Ovary (tissue), 9 donors: Measurements from ENCODE around the gene INPP5D. TPM values are rescaled to one million over a fixed set of nuclear protein-coding genes. Genes with fewer than 3 reads are reported as not detected.

ENCODE experiments used
- DNase-seq, 5 donors: peaks; one replicate each; pipeline ENCODE4 v3.0.0-alpha.2; 2019 to 2020
- H3K27ac ChIP-seq, 2 donors: fragments of 200-600 bp; one replicate each; pipeline versions ENCODE4 v1.5.1 to v1.8.0; 2019 to 2022
- H3K27me3 ChIP-seq: fragments of 200-600 bp; one replicate; pipeline ENCODE4 v1.8.0; 2022
- H3K36me3 ChIP-seq: fragments of 200-600 bp; sonication (generic); one replicate; pipeline ENCODE4 v1.5.1; 2019
- H3K4me1 ChIP-seq: one replicate; pipeline ENCODE4 v1.8.1; 2013; ENCODE audit warnings: mild to moderate bottlenecking, moderate library complexity; ENCODE audit not compliant: insufficient read depth
- H3K4me3 ChIP-seq: fragments of 200-600 bp; sonication (generic); one replicate; pipeline ENCODE4 v1.5.1; 2017
- H3K9me3 ChIP-seq, 2 donors: fragments of 200-600 bp in 1 of 2; sonication (generic) in 1 of 2; one replicate each; pipeline versions ENCODE4 v1.5.1 to v1.8.1; 2013 to 2019; ENCODE audit warnings: mild to moderate bottlenecking in 1 of 2, moderate library complexity in 1 of 2
- EP300 ChIP-seq: sonication (generic); formaldehyde crosslinking; IDR thresholded peaks from one replicate; pipeline ENCODE4 v1.6.1; 2017; ENCODE audit warnings: antibody characterized with exemption
- POLR2A ChIP-seq: fragments of 450-650 bp; IDR thresholded peaks from one replicate; pipeline ENCODE4 v1.6.1; 2017; ENCODE audit warnings: antibody characterized with exemption, mild to moderate bottlenecking, moderate library complexity
- WGBS, 3 donors: extraction: QIAGEN DNeasy Blood & Tissue Kit in 1 of 3; methylation state at CpG; one replicate each; pipeline versions ENCODE4 v1.1.5 to v1.1.7; 2013 to 2017; 5-methylcytosine and 5-hydroxymethylcytosine counted together
- intact Hi-C, 4 donors: fragments of 100-400 bp; cut with DNase I; formaldehyde crosslinking; loops; one replicate each; pipeline versions ENCODE4 v1.11.0 to v1.15.1; 2022 to 2023
- polyA plus RNA-seq, 2 donors: library from polyadenylated mRNA; stranded (reverse); fragments of 200-250 nt in 1 of 2; fragments of 350-450 nt in 1 of 2; fragmentation: Illumina TruSeq in 1 of 2; extraction: RNeasy Lipid Tissue Mini Kit (QIAGEN cat#74804) in 1 of 2; gene quantifications; one replicate each; pipeline ENCODE4 v1.2.3, GENCODE V29; 2013 to 2014
- total RNA-seq, 7 donors: library from RNA; depleted of rRNA in 2 of 7; stranded (reverse); fragments of >200 nt in 2 of 7; fragmentation: NEBNext Ultra II Directional in 3 of 7; extraction: Animal tissue kit (Norgen Biotek cat#: 25700) in 3 of 7; gene quantifications; one replicate each; pipeline versions ENCODE4 v1.1.0 to v1.2.4, GENCODE V29; 2016 to 2023
- TF ChIP-seq, protein P1 (sequence below), 3 donors: fragments of 450-650 bp in 2 of 3; fragments of 200-600 bp in 1 of 3; IDR thresholded peaks; one replicate each; pipeline versions ENCODE4 v1.5.1 to v1.8.0; 2016 to 2022; ENCODE audit warnings: antibody characterized with exemption in 3 of 3, mild to moderate bottlenecking in 1 of 3
- donor health status: DM: no; HTN: no; CAD: no; lungs with moderate emphysema.
- donor health status: DM: no; HTN: no; CAD: no.
- donor health status: Bipolar disorder and iron deficiency.
- donor health status: DM: yes; HTN: yes; CAD: no.
- donor health status: DM: no; HTN: no; CAD: no.
- donor health status: DM: yes; HTN: yes; CAD: no.

The INPP5D gene
- total and polyA plus RNA-seq, 9 donors, result 4.1 to 14.4 (median 7.7) TPM

DNA sequence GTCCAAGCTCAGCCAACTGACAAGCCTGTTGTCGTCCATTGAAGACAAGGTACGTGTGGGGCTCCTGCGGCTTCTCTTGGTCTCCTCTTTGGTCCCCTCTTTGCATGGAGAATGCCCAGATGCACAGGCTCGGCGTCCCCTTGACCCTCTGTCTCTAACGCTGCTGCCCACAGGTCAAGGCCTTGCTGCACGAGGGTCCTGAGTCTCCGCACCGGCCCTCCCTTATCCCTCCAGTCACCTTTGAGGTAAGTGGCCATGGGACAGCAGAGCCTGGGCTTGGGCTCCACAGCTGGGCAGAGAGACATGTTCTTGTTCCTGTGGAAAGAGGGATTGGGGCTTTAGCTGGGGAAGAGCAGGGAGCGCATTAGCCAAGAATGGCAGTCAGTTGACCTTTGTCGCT, 86.1 kb downstream of the INPP5D start:
- H3K36me3 ChIP-seq, result no peaks in the 10 kb centered on the region
- intact Hi-C loops, result no loop called here
- H3K27ac ChIP-seq, result no peak overlapping the region
- no peaks in the 10 kb centered on the region for H3K9me3 ChIP-seq
- H3K27me3 ChIP-seq, result no peaks in the 10 kb centered on the region
- H3K4me1 ChIP-seq, result no peaks in the 10 kb centered on the region
- H3K4me3 ChIP-seq, result no peak overlapping the region
- 81 to 98% (median 93%) methylated on average over 11 of the region's 11 CpGs for WGBS, 3 donors
- DNase-seq, result no peak
- TF ChIP-seq EP300 (no peak), POLR2A (no peak)
- TF ChIP-seq, protein P1, sequence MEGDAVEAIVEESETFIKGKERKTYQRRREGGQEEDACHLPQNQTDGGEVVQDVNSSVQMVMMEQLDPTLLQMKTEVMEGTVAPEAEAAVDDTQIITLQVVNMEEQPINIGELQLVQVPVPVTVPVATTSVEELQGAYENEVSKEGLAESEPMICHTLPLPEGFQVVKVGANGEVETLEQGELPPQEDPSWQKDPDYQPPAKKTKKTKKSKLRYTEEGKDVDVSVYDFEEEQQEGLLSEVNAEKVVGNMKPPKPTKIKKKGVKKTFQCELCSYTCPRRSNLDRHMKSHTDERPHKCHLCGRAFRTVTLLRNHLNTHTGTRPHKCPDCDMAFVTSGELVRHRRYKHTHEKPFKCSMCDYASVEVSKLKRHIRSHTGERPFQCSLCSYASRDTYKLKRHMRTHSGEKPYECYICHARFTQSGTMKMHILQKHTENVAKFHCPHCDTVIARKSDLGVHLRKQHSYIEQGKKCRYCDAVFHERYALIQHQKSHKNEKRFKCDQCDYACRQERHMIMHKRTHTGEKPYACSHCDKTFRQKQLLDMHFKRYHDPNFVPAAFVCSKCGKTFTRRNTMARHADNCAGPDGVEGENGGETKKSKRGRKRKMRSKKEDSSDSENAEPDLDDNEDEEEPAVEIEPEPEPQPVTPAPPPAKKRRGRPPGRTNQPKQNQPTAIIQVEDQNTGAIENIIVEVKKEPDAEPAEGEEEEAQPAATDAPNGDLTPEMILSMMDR (IDR thresholded peaks at IDR 0.05), result no peak

DNA sequence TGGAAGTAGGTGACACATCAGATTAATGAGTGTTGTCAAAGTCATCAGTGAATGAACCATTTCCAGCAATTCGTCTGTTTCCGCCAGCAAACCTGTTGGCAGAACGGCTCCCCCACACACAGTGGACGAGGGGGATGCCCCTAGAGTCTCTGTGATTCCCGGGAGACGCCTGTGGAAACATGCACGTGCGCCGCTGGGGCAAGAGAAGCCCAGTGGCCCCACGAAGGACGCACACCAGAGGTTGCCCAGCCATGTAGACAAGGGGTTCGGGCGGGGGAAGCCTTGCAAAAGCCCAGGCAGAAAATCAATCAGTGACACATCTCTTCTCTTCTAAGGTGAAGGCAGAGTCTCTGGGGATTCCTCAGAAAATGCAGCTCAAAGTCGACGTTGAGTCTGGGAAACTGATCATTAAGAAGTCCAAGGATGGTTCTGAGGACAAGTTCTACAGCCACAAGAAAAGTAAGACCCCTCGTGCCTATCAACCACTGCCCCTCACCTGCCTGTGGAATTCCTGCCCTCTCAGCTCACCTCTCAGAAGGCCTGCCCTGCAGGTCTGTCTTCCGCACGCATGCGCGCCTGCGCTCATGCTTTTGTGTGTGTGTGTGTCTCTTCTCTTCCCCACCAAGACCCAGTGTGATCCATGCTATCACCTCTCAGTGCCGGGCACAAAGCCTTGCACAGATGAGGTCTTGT, 87.1 kb downstream of the INPP5D start:
- no peak for DNase-seq
- H3K27ac ChIP-seq, result no peak overlapping the region
- H3K9me3 ChIP-seq, result no peaks in the 10 kb centered on the region
- 54 to 67% (median 66%) methylated on average over 22 of the region's 22 CpGs for WGBS, 3 donors
- H3K36me3 ChIP-seq, result no peaks in the 10 kb centered on the region
- no peaks in the 10 kb centered on the region for H3K27me3 ChIP-seq
- TF ChIP-seq, protein P1 (IDR thresholded peaks at IDR 0.05), result no peak
- TF ChIP-seq POLR2A (no peak), EP300 (no peak)
- intact Hi-C loops, result no loop called here
- H3K4me3 ChIP-seq, result no peak overlapping the region
- H3K4me1 ChIP-seq, result no peaks in the 10 kb centered on the region

DNA sequence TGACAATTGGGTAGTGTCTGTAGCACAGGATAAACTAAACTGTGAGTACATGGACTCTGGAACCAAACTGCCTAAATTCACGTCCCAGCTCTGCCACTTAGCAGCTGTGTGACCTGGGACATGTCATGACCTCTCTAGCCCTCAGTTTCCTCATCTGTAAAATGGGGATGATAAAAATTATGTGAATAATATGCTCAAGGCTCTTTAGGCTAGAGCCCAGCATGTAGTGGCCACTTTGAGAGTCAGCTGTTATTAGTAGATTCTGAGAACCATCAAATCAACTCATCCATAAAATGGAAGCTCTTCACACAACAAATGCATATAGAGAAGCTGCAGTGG, 87.7 kb downstream of the INPP5D start:
- no peaks in the 10 kb centered on the region for H3K36me3 ChIP-seq
- 81 to 91% (median 85%) methylated on average over 1 of the region's 1 CpG for WGBS, 3 donors
- no peaks in the 10 kb centered on the region for H3K27me3 ChIP-seq
- H3K4me3 ChIP-seq, result no peak overlapping the region
- H3K9me3 ChIP-seq, result no peaks in the 10 kb centered on the region
- no peak for DNase-seq
- no peaks in the 10 kb centered on the region for H3K4me1 ChIP-seq
- no peak overlapping the region for H3K27ac ChIP-seq
- intact Hi-C loops, result no loop called here
- TF ChIP-seq, protein P1 (IDR thresholded peaks at IDR 0.05), result no peak
- TF ChIP-seq EP300 (no peak), POLR2A (no peak)

DNA sequence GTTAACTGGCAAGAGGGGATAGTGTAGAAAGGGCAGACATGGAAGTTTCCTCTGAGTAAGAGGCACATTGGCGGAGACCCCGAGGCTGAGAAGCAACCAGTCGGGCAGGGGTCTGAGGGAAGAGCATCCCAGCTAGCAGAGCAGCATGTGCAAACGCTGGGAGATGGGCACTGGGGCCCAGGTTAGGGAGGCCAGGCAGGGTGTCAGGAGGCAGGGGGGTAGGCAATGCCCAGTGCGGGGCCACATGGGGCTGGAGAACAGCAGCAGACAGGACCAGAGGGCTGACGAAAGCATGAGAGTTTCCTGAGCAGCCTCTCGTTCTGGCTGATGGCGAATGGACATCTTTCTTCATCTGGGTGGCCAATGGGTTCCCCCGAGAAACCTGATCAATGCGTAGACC, 88.2 kb downstream of the INPP5D start:
- TF ChIP-seq POLR2A, result no peak
- no peak for TF ChIP-seq EP300
- H3K27ac ChIP-seq, result no peak overlapping the region

DNA sequence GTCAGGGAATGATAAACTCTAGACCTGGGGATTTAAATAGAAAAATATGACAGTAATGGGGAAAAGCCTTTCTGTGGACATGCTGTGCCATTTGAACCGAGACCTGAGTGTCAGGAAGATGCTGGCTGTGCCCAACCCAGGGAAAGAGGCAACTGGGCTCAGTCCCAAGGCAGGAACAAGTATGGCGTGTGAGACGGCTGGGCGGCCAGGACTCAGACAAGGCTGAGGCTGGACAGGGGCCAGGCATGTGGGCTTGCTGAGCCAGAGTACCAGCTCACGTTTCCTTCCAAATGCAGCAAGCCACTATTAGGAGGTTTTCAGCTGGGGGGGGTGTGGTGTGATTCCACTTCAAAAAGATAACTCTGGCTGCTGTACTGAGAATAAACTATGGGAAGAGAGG, 92.4 kb downstream of the INPP5D start:
- Histone ChIP-seq H3K27ac (no peak overlapping the region), H3K27me3 (no peaks in the 10 kb centered on the region), H3K4me3 (no peak overlapping the region), H3K36me3 (no peaks in the 10 kb centered on the region), H3K9me3 (no peaks in the 10 kb centered on the region), H3K4me1 (no peaks in the 10 kb centered on the region)
- intact Hi-C loops, result no loop called here
- 11 to 24% (median 14%) methylated on average over 5 of the region's 5 CpGs for WGBS, 3 donors
- DNase-seq, result no peak
- no peak for TF ChIP-seq EP300
- TF ChIP-seq, protein P1 (IDR thresholded peaks at IDR 0.05), result no peak
- no peak for TF ChIP-seq POLR2A

More for the DNA sequence above, 88.2 kb downstream of the INPP5D start:
- Histone ChIP-seq H3K27me3 (no peaks in the 10 kb centered on the region), H3K9me3 (no peaks in the 10 kb centered on the region), H3K36me3 (no peaks in the 10 kb centered on the region), H3K4me3 (no peak overlapping the region), H3K4me1 (no peaks in the 10 kb centered on the region)
- no peak for DNase-seq
- 76 to 81% (median 81%) methylated on average over 10 of the region's 10 CpGs for WGBS, 3 donors
- intact Hi-C loops, result no loop called here
